ENCODE results near the gene ADARB1.

The ADARB1 gene

DNA sequence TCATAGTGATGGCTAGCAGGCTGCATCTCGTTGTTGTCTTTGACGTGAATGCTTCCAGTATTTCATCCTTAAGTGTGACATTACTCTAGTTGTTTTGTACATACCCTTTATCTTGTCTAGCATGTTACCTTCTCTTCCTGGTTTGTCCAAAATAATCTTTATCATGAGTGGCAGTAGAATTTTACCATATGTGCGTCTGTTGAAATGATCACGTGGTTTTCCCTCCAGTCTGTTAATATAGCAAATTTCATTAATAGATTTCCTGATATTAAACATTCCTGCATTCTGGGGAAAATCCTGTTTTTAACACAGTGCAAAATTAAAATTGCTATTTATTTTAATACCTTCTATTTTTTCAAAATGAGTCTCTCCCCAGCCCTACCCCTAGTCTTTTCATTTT lies 15.6 kb downstream of the ADARB1 start:
- no peak for DNase-seq (ENCODE audit: extremely low spot score)
- POLR2A ChIA-PET, result no interaction called here
- TF ChIP-seq FOXM1 (IDR thresholded peaks at IDR 0.05; ENCODE audit: borderline replicate concordance) (no peak), SUZ12 (IDR thresholded peaks at IDR 0.05) (no peak), SP1 (IDR thresholded peaks at IDR 0.05) (no peak), TARDBP (IDR thresholded peaks at IDR 0.05) (no peak), FOXK2 (IDR thresholded peaks at IDR 0.05) (no peak), NFRKB (IDR thresholded peaks at IDR 0.05) (no peak), ARNT (IDR thresholded peaks at IDR 0.05) (no peak), BHLHE40 (IDR thresholded peaks at IDR 0.05; ENCODE audit: borderline replicate concordance) (no peak), L3MBTL2 (conservative IDR thresholded peaks at IDR 0.05) (no peak)
- CTCF ChIA-PET, result interaction anchor here (0.6 to 1.4 kb wide), 3 partner anchors 13 to 48 kb away, joined by 3 to 5 read pairs (median 3); no protein-coding TSS in a partner anchor

- POLR2A ChIA-PET, result no interaction called here
- TF ChIP-seq ELF4 (IDR thresholded peaks at IDR 0.05) (no peak), NFRKB (IDR thresholded peaks at IDR 0.05) (no peak), TARDBP (IDR thresholded peaks at IDR 0.05) (no peak), SP1 (IDR thresholded peaks at IDR 0.05) (no peak), FOXK2 (IDR thresholded peaks at IDR 0.05) (no peak), FOXM1 (IDR thresholded peaks at IDR 0.05; ENCODE audit: borderline replicate concordance) (no peak), SUZ12 (IDR thresholded peaks at IDR 0.05) (no peak)
- CTCF ChIA-PET, result no interaction called here
- DNase-seq (ENCODE audit: extremely low spot score), result no peak
Measured at GRCh38 chr21:45090966-45091365, 16.6 kb downstream of the ADARB1 start.

DNA sequence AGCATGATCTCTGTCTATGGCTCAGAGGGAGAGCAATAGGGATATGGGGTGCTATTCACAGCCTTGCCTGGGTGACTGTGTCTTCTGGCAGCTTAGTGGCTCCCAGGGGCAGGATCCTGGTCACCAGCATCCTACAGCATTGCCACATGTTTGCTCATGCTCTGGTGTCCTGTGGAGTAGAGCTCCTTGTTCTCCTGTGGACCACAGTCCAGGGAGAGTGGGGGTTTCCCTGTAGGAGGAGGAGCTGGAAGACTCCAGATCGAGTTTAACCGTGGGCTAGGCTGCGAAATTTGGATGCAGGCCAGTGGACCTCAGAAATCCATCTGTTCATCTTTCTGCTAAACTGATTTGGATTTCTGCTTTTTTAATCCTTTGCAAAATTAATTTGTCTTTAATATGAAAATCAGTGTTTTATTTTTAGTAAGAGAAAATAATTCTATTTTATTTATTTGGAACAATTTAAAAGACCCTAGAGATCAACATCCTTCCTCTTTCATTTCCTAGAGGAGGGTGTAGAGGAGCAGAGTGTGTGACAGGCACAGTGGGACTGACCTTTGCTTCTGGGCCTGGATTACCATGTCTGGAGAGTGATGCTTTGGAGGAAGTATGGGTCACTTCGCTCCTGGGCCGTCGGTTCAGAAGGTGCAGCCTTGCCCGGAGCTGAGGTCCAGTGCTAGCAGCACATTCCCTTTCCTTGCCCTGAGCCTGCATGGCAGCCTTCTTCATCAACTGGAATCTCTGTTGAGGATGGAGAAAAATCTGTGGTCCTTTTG lies 17.4 kb downstream of the ADARB1 start:
- TF ChIP-seq SP1 (IDR thresholded peaks at IDR 0.05), result no peak
- no peak for TF ChIP-seq LEF1 (IDR thresholded peaks at IDR 0.05; ENCODE audit: borderline replicate concordance)
- TF ChIP-seq ARNT (IDR thresholded peaks at IDR 0.05), result no peak
- no peak for DNase-seq (ENCODE audit: extremely low spot score)
- CTCF ChIA-PET, result no interaction called here
- POLR2A ChIA-PET, result no interaction called here

DNA sequence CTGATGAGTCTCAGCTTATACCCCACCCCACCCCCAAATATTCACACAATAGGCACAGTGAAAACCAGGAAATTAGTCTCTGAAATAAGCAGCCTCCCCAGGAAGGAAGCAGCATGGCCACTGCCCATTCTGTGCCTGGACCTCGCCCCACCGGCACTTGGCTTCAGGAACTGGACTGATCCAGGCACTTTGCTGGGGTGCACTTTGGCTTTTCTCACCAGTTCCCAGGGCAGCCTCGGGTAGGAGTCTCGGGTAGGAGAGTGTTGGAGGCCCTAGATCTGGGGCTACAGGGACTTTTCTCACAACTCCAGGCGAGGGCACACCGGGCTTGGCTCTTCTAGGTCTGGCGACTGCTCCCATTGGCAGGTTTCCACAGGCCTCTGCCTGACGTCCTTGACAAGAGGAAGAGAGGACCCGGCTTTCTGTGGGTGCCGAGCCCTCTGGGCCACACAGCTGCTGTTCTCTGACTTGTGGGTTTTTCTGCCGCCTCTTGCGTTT lies 18.7 kb downstream of the ADARB1 start:
- DNase-seq (ENCODE audit: extremely low spot score), result no peak
- TF ChIP-seq, protein P1, sequence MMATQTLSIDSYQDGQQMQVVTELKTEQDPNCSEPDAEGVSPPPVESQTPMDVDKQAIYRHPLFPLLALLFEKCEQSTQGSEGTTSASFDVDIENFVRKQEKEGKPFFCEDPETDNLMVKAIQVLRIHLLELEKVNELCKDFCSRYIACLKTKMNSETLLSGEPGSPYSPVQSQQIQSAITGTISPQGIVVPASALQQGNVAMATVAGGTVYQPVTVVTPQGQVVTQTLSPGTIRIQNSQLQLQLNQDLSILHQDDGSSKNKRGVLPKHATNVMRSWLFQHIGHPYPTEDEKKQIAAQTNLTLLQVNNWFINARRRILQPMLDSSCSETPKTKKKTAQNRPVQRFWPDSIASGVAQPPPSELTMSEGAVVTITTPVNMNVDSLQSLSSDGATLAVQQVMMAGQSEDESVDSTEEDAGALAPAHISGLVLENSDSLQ (IDR thresholded peaks at IDR 0.05), result no peak
- no peak for TF ChIP-seq HDGF (IDR thresholded peaks at IDR 0.05; ENCODE audit: borderline replicate concordance)
- TF ChIP-seq BHLHE40 (IDR thresholded peaks at IDR 0.05; ENCODE audit: borderline replicate concordance), result no peak
- no peak for TF ChIP-seq ARNT (IDR thresholded peaks at IDR 0.05)
- no peak for TF ChIP-seq TARDBP (IDR thresholded peaks at IDR 0.05)
- TF ChIP-seq CTBP1 (IDR thresholded peaks at IDR 0.05; ENCODE audit: borderline replicate concordance), result no peak
- no peak for TF ChIP-seq SP1 (IDR thresholded peaks at IDR 0.05)
- no peak for TF ChIP-seq LEF1 (IDR thresholded peaks at IDR 0.05; ENCODE audit: borderline replicate concordance)
- no peak for TF ChIP-seq ELF4 (IDR thresholded peaks at IDR 0.05)
- no peak for TF ChIP-seq FOXM1 (IDR thresholded peaks at IDR 0.05; ENCODE audit: borderline replicate concordance)
- TF ChIP-seq ZNF384 (IDR thresholded peaks at IDR 0.05), result no peak
- no peak for TF ChIP-seq NFRKB (IDR thresholded peaks at IDR 0.05)
- TF ChIP-seq FOXK2 (IDR thresholded peaks at IDR 0.05), result no peak
- TF ChIP-seq FOXA1 (IDR thresholded peaks at IDR 0.05), result no peak
- TF ChIP-seq SUZ12 (IDR thresholded peaks at IDR 0.05), result no peak
- TF ChIP-seq L3MBTL2 (conservative IDR thresholded peaks at IDR 0.05), result no peak
- POLR2A ChIA-PET, result no interaction called here
- CTCF ChIA-PET, result no interaction called here

DNA sequence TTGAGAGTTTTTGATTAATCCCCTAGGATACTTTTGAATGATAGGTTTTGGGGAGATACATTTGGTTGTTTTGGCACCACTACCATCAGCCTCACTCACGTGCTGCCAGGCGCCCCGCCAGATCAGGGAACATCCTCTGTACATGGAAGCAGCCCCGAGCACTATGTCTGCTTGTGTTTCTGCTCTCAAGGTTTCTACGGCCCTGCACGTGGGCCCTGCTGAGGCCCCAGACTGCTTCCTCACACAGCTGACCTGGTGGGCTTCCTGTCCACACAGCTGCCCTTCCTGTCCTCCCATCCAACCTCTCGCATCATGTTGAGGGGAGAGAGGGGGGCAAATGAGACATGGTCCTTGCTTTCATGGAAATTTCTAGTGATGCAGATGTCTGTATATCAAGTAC lies 20.0 kb downstream of the ADARB1 start:
- TF ChIP-seq ZNF384 (IDR thresholded peaks at IDR 0.05) (no peak), CTBP1 (IDR thresholded peaks at IDR 0.05; ENCODE audit: borderline replicate concordance) (no peak), SUZ12 (IDR thresholded peaks at IDR 0.05) (no peak), FOXM1 (IDR thresholded peaks at IDR 0.05; ENCODE audit: borderline replicate concordance) (no peak), LEF1 (IDR thresholded peaks at IDR 0.05; ENCODE audit: borderline replicate concordance) (no peak), ARNT (IDR thresholded peaks at IDR 0.05) (no peak), FOXK2 (IDR thresholded peaks at IDR 0.05) (no peak), TARDBP (IDR thresholded peaks at IDR 0.05) (no peak), BHLHE40 (IDR thresholded peaks at IDR 0.05; ENCODE audit: borderline replicate concordance) (no peak), ELF4 (IDR thresholded peaks at IDR 0.05) (no peak), L3MBTL2 (conservative IDR thresholded peaks at IDR 0.05) (no peak), FOXA1 (IDR thresholded peaks at IDR 0.05) (no peak), SP1 (IDR thresholded peaks at IDR 0.05) (no peak), NFRKB (IDR thresholded peaks at IDR 0.05) (no peak), HDGF (IDR thresholded peaks at IDR 0.05; ENCODE audit: borderline replicate concordance) (no peak)
- TF ChIP-seq, protein P1 (IDR thresholded peaks at IDR 0.05), result no peak
- ChIA-PET CTCF (no interaction called here), POLR2A (no interaction called here)
- no peak for DNase-seq (ENCODE audit: extremely low spot score)

GRCh38 chr21:45095505-45095904 lies 21.1 kb downstream of the ADARB1 start:
- CTCF ChIA-PET, result interaction anchor here (0.7 kb wide), 1 partner anchor 17 kb away, joined by 3 read pairs; no protein-coding TSS in a partner anchor
- TF ChIP-seq ELF4 (IDR thresholded peaks at IDR 0.05) (no peak), BHLHE40 (IDR thresholded peaks at IDR 0.05; ENCODE audit: borderline replicate concordance) (no peak), ZNF384 (IDR thresholded peaks at IDR 0.05) (no peak), FOXA1 (IDR thresholded peaks at IDR 0.05) (no peak), ARNT (IDR thresholded peaks at IDR 0.05) (no peak), TARDBP (IDR thresholded peaks at IDR 0.05) (no peak), NFRKB (IDR thresholded peaks at IDR 0.05) (no peak), HDGF (IDR thresholded peaks at IDR 0.05; ENCODE audit: borderline replicate concordance) (no peak), CTBP1 (IDR thresholded peaks at IDR 0.05; ENCODE audit: borderline replicate concordance) (no peak)
- TF ChIP-seq, protein P1 (IDR thresholded peaks at IDR 0.05), result no peak
- POLR2A ChIA-PET, result no interaction called here
- DNase-seq (ENCODE audit: extremely low spot score), result no peak

All from HEK293T (cell line).